GM21786 (cell line): ENCODE results near the gene HBP1.
"Not testable (repeated sequence)": the region's sequence is repeated elsewhere in the genome, so short reads cannot be mapped to it uniquely, and the experiment has no call there.

Source experiments
- ATAC-seq: cut with Tn5 transposase; IDR thresholded peaks from one replicate; pipeline ENCODE4 v1.9.1; 2021; ENCODE audit not compliant: unreplicated experiment

Gene HBP1

DNA sequence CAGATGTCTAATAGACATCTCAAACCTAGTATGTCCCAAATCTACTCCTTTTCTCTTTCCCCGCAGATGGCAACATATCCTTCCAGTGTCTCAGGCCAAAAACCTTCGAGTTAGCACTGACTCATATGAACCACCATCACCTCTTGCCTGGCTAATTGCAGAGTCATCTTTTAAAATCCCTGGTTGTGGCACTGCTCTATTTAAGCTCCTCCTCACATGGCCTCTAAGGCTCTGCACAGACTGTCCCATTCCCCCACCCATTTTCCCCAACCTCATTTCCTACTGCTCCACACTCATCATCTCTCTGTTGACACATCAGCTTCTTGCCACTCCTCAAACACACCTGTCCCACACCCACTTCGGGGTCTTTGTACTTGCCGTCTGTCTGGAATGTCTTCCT lies 16.8 kb upstream of the HBP1 start:
- ATAC-seq: no peak

DNA sequence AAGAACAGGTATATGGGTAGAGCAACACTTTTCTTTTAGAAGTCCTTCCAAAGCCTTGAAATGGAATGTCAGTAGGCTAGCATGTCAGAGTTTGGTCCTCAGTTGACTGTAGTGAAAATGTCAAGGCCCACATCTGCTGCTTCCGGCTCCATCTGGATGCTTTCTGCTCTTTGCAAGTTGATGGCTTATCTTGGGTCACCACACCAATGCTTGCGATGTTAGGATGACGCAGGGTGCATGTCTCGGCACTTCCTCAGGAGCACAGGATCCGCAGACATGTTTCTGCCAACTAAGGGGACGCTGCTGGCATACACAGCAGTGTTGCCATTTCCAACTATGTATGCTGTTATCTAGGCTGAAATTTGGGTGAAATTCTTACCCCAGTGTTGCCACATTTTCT lies 14.0 kb upstream of the HBP1 start:
- no peak for ATAC-seq

DNA sequence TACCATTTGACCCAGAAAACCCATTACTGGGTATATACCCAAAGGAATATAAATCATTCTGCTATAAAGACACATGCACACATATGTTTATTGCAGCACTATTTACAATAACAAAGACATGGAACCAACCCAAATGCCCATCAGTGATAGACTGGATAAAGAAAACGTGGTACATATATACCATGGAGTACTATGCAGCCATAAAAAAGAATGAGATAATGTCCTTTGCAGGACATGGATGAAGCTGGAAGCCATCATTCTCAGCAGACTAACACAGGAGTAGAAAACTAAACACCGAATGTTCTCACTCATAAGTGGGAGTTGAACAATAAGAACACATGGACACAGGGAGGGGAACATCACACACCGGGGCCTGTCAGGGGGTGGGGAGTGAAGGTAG lies 13.1 kb upstream of the HBP1 start:
- ATAC-seq: not testable (repeated sequence)

DNA sequence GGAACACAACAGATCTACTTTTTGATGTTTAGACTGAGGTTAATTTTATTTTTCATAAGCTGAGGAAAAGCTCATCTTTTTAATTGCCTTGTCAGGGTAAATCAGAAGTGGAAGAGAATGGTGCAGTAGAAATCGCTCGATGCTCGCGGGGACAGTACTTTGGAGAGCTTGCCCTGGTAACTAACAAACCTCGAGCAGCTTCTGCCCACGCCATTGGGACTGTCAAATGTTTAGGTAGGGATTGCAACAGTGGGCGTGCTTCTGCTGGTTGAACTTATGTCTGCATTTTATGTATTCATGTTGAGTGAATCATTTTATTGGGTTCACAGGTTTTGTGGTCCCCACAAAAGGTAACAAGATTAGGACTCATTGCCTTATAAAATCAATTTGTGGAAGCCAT lies 11.7 kb upstream of the HBP1 start:
- ATAC-seq: no peak

- ATAC-seq: no peak
Observed at GRCh38 chr7:107158028-107158427, 10.8 kb upstream of the HBP1 start.

- ATAC-seq: no peak
Observed at GRCh38 chr7:107160389-107160788, 8.4 kb upstream of the HBP1 start.

DNA sequence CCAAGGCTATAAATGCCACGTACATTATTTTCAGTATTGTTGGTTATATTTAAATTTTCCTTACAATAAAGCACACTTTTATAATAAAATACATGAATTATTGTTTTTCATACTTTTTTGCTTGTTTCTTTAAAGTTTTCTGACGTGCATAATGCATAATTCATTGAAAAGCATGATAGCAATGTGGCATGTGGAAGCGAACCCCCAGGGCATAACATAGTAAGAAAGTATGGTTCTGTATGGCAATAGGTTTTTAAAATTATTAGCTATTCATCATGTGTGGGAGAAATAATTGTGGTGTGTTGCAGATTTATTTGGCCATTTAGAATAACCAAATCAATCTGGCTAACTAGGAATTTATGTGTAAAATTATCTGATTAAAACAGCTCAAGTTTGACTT lies 7.4 kb upstream of the HBP1 start:
- no peak for ATAC-seq

GRCh38 chr7:107162475-107162874 lies 6.3 kb upstream of the HBP1 start:
- ATAC-seq: no peak

GRCh38 chr7:107164092-107164491 lies 4.7 kb upstream of the HBP1 start:
- ATAC-seq: no peak

DNA sequence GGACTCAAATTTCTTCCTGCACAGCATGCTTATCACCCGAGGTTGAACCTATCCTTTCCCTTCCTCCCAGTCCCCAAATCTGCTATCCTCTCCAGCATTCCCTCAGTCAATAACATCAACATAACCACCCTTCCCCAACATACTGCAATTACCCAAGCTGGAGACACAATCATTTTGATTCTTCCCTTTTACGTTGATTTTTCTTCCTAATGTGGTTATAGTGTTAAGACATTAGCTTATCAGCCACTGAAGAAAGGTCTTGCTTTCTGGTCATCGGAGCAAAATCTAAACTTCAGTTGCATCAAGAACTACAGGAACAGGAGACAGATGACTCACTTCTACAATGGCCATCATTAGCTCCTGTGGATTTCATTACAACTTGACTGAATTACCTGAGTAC lies 3.5 kb upstream of the HBP1 start:
- ATAC-seq: no peak

DNA sequence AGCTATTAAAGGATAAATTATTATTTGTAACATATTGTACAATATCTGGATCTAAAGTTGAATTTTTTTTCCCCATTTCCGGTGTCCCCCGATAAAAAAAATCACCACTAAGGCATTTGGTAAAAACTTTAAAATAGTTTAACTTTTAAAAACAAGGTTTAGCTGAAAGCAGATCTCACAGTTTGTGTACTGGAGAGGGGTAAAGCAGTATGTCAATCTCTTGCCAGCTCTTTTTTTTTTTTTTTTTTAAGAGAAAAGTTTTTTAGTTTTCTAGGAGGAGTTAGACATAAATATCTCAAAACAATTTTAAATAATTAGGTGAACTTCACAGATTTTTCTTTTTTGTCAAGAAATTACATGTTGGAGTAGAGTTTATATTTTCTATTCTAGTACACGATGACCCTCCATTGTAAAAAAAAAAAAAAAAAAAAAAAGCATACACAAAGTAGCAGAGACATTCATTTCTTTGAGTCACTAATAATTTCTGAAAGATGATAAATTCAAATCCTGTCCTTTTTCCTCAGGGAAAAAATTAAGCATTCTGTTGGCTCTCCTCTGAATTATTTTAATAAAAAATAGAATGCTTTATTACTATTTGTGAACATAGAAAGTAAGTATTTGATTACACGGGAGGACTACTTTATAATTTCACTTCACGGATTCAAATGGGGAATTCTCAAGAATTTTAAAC lies 1.9 kb upstream of the HBP1 start:
- ATAC-seq: no peak

DNA sequence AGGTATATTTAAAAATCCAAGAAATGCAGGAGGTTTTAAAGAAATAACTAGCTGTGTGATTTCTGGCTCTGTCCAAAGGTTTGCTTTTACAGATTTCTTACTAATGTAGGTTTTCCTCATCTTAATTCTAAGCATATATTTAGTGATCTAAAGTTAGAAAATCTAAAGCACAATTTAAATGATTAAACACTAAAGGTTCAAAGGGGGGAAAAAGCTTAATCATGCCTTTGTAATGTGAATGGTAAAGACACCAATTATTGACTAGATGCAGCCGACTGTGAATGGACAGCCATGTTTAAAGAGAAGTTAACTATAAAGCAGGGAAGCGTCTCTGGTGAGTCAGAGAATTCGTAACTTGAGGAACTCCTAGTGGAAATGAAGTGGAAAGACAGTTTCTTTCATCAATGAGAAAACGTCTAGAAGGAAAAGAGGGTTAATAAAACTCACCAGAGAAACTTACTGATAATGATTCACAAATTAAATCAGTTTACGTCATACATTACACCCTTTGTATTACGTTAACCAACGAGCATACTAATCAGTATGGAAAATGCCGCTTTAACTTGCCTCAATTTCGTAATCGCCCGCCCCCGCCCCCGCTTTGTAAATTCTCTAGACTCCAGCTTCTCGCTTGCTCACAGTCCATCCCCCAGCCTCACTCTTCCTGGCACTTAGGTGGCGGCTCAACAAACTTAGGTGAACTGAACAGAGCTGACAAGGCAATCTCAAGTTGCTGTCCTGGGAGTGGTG lies 1.1 kb upstream of the HBP1 start:
- no peak for ATAC-seq

DNA sequence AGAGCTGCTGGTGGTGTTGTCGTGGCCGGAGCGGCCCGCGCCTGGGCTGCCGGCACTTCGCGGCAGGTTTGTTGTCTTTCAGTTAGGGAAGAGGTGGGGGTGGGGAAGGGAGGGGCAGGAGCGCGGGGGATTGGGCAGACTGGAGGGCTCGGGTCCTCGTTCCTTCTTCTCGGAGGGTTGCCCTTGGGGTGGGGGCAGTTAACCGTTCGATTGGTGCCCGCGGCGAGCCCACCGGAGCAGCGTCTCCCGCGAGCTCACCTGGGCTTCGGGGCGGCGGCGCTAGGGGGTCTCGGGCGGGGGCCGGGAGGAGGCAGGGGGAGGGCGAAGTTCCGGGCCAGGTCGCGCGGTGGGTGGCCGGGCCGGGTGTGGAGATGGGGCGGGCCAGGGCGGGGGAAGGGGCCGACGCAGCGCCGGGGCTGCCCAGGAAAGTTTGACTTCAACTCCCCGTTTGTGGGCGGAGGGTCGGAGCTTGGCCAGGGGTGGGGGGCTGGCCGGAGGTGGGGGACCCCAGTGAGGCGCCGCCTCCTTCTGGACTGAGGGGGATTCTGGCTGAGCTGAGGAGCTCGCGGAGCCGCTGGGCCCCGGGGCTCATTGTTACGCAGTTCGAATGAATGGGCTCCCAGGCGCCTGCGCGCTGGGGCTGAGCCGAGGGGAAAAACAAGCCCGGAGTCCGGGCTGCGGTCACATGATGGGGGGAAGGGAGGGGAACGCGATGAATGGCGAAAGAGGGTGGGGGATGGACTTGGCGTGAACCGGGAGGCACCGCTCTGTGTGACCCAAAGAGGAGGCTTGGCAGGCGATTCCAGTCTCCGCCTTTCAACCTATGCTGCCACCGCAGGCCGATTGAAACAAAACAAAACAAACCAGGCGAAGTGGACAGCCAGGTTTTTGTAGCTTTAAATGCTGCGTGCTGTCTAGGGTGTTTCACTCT lies 582 bp downstream of the HBP1 start:
- peak; percentile 19 for ATAC-seq

DNA sequence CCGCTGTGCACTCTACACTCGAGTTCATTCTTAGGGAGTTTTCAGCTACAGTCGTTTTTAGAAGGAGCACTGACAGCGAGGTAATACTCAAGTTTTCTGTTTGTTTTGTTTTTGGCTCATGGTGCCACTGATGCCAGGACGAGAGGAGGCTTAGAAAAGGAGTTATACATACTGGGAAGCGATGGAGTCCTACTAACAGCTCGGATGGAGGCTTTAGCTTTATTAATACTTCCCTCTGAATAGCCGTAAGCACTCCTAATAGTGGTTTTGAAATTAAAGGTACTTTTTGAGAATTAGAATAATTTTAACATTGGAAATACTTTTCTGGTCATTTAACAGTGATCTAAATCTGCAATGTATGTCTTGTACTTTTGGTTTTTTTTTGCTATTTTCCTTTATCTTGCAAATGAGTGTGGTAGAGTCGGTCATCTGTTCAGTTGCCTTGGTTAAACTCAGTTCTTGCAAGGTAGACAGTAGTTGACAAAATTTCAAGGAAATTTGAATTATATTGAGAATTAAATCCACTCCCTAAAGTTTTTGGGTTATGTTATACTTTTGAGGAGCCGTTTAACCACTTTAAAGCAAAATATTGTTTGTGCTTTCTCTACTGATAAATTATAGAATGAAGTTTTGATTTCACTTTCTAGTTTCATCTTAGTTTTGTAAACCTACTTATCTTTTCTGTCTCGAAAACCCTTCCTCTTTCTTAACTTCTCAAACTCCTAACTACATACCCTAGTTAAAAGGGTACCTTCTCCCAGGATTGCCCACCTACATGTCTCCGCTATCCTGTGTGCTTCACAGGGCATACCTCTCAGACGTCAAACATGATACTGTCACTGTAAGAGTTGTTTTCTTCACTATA lies 1.5 kb downstream of the HBP1 start:
- no peak for ATAC-seq

DNA sequence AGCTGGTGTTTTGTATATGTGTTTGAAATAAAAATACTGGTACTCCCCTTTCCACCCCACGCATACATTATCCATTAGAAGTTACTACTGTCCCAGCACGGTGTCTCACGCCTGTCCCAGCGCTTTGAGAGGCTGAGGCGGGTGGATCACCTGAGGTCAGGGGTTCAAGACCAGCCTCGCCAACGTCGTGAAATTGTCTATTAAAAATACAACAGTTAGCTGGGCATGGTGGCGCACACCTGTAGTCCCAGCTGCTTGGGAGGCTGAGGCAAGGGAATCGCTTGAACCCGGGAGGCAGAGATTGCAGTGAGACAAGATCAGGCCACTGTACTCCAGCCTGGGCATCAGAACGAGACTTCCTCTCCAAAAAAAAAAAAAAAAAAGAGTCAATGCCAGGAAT lies 2.7 kb downstream of the HBP1 start:
- ATAC-seq: no peak

GRCh38 chr7:107172276-107173032 lies 3.7 kb downstream of the HBP1 start:
- ATAC-seq: no peak

DNA sequence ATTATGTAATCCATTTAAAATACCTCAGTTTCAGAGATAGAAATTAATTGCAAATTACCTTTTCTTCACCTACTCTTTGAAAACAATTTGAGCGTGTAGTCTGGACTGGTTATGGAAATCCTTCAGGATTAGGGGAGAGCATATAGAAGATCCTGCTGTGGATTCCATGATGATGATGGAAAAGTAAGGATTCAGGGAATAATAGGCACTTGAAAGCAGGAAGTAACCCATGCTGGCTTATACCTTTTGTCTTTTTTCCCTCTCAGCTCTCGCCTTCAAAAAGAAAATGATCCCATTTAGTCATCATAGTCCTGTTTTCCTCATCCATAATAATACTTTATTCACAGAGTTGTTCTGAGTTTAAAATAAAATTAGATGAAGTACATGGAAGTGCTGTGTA lies 4.4 kb downstream of the HBP1 start:
- no peak for ATAC-seq

DNA sequence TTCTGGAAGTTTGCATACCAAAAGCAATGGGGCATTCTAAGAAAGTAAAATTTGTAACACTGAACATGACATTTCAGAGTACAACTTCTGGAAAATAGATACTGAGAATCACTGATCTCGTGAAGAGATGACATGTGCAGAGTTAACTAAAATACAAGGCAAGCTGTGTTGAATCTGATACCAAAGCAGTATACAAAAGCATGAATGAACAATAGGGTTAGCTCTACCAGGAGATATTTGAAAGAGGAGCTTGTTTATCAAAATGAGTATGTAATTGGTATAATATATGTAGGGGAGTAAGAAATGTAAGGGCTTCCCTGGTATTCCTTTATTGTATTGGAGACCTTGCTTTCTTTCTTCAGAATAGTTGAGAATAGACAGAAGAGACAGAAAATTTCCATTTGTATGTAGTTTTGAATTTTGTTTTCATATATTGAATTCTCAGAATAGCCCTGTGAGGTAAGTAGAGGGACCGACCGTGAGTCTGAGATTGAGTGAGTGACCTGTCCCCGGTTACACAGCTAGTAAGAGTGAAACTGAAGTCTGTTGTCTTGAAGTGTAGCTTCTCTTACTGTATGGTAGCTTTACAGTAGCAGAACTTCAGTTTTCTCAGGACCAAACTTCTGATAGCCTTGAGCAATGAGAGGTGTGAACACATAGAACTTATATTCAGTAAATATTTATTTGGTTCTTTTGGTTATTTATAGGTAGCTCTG lies 5.0 kb downstream of the HBP1 start:
- ATAC-seq: peak; percentile 65
